ENCODE data around the gene GATA3. TPM values are rescaled to one million over a fixed set of nuclear protein-coding genes. Genes with fewer than 3 reads are reported as not detected.

Gene GATA3
- total RNA-seq, 1 donor from 2014 or later, result not detected

- H3K4me3 ChIP-seq, result peak overlapping the region in 1 of 2 donors; percentile 1
- peaks cover 34% of the 10 kb centered on the region for H3K27me3 ChIP-seq
- no peaks in the 10 kb centered on the region for H3K36me3 ChIP-seq
- no peak for TF ChIP-seq CTCF (IDR thresholded peaks at IDR 0.05)
- no peak overlapping the region for H3K27ac ChIP-seq
- H3K9me3 ChIP-seq, result no peaks in the 10 kb centered on the region
- intact Hi-C loops (cut with DNase I), result no loop called here
- peaks cover 3 to 11% of the 10 kb centered on the region in 2 donors for H3K4me1 ChIP-seq
- no peak for DNase-seq (ENCODE audit: low spot score in 2 of 2)
These were observed 10.1 kb upstream of the GATA3 start for GRCh38 chr10:8044331-8044907.

GRCh38 chr10:8044908-8045725 lies 9.4 kb upstream of the GATA3 start:
- Histone ChIP-seq H3K4me1 (peaks cover 8 to 18% of the 10 kb centered on the region in 2 donors), H3K27me3 (peaks cover 39% of the 10 kb centered on the region), H3K9me3 (no peaks in the 10 kb centered on the region), H3K4me3 (peak overlapping the region; percentile 43 to 49), H3K36me3 (no peaks in the 10 kb centered on the region), H3K27ac (no peak overlapping the region)
- TF ChIP-seq CTCF (IDR thresholded peaks at IDR 0.05), result no peak
- intact Hi-C loops (cut with DNase I), result no loop called here
- DNase-seq (ENCODE audit: low spot score in 2 of 2), result no peak

- Histone ChIP-seq H3K27ac (no peak overlapping the region), H3K9me3 (no peaks in the 10 kb centered on the region), H3K4me1 (peaks cover 16 to 26% of the 10 kb centered on the region in 2 donors), H3K4me3 (peak overlapping the region; percentile 43 to 49), H3K36me3 (no peaks in the 10 kb centered on the region), H3K27me3 (peaks cover 47% of the 10 kb centered on the region)
- DNase-seq (ENCODE audit: low spot score in 2 of 2), result no peak
- TF ChIP-seq CTCF (IDR thresholded peaks at IDR 0.05), result no peak
- intact Hi-C loops (cut with DNase I), result no loop called here
These were observed 8.6 kb upstream of the GATA3 start for GRCh38 chr10:8045726-8046494.

- Histone ChIP-seq H3K9me3 (no peaks in the 10 kb centered on the region), H3K27me3 (peaks cover 64% of the 10 kb centered on the region), H3K27ac (no peak overlapping the region), H3K4me3 (no peak overlapping the region), H3K36me3 (no peaks in the 10 kb centered on the region), H3K4me1 (peaks cover 23 to 31% of the 10 kb centered on the region in 2 donors)
- intact Hi-C loops (cut with DNase I), result no loop called here
- no peak for DNase-seq (ENCODE audit: low spot score in 2 of 2)
- TF ChIP-seq CTCF (IDR thresholded peaks at IDR 0.05), result no peak
These were observed 6.8 kb upstream of the GATA3 start for GRCh38 chr10:8047452-8048280.

Measured in ascending aorta (tissue), 2 donors.